ENCODE results near the gene HBQ1. TPM values are rescaled to one million over a fixed set of nuclear protein-coding genes. Genes with fewer than 3 reads are reported as not detected.
"Not testable (repeated sequence)": the region's sequence is repeated elsewhere in the genome, so short reads cannot be mapped to it uniquely, and the experiment has no call there.

The HBQ1 gene
- total RNA-seq, 1 donor from 2014 or later, result not detected

GRCh38 chr16:146646-147045 is 33.6 kb upstream of the HBQ1 start:
- Histone ChIP-seq H3K4me1 (no peaks in the 10 kb centered on the region), H3K36me3 (no peaks in the 10 kb centered on the region), H3K4me3 (no peak overlapping the region), H3K27ac (no peak overlapping the region), H3K27me3 (no peaks in the 10 kb centered on the region), H3K9me3 (no peaks in the 10 kb centered on the region)
- DNase-seq (ENCODE audit: low spot score in 2 of 2), result no peak
- intact Hi-C loops (cut with DNase I), result no loop called here
- no peak for TF ChIP-seq CTCF (IDR thresholded peaks at IDR 0.05)

- intact Hi-C loops (cut with DNase I), result no loop called here
- Histone ChIP-seq H3K4me1 (no peaks in the 10 kb centered on the region), H3K27me3 (no peaks in the 10 kb centered on the region), H3K9me3 (no peaks in the 10 kb centered on the region), H3K4me3 (no peak overlapping the region), H3K36me3 (no peaks in the 10 kb centered on the region), H3K27ac (no peak overlapping the region)
- DNase-seq (ENCODE audit: low spot score in 2 of 2), result no peak
- no peak for TF ChIP-seq CTCF (IDR thresholded peaks at IDR 0.05)
Observed at GRCh38 chr16:149024-149660, 31.1 kb upstream of the HBQ1 start.

DNA sequence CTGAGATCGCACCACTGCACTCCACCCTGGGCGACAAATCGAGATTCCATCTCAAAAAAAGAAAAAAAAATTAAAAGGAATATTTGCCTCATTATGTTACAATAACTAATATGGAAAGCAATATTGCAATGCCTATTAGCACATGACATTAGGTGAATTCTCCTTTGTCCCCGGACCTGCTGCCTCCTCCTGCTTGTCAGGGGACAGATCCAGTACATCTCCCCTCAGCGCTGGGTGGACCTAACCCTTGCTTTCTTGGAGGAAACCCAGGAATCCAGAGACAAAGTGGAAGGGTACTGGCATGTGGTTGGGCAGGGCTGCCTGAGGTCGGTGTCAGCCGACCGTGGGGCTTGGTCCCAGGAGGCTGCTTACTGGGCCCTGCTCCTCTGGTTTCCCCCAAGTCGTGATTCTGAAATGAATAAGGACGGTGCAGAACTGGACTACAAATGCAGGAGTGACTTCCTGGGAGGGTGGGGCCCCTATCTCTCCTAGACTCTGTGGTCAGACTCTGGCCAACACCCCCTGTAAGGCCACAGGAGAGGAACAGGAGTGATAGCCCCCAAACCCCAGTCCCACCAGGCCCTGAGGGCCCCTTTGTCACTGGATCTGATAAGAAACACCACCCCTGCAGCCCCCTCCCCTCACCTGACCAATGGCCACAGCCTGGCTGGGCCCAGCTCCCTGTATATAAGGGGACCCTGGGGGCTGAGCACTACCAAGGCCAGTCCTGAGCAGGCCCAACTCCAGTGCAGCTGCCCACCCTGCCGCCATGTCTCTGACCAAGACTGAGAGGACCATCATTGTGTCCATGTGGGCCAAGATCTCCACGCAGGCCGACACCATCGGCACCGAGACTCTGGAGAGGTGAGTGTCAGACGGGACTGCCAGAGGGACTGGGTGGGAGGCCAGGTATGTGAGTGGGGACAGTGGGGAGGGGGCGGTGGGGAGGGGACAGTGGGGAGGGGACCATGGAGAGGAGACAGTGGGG is 27.8 kb upstream of the HBQ1 start, which contains the start of gene HBZ:
Gene HBZ, plus strand, starts transcription at position 504 of the 988 bp plus-strand sequence. Its CDS starts 266 bp downstream, at position 770.
- Histone ChIP-seq H3K36me3 (no peaks in the 10 kb centered on the region), H3K27me3 (peaks cover 10% of the 10 kb centered on the region), H3K4me1 (peaks cover 4 to 6% of the 10 kb centered on the region in 2 donors), H3K9me3 (no peaks in the 10 kb centered on the region), H3K27ac (no peak within 1 kb of the TSS), H3K4me3 (no peak within 1 kb of the TSS)
- DNase-seq (ENCODE audit: low spot score in 2 of 2), result no peak
- intact Hi-C loops (cut with DNase I), result no loop called here
- TF ChIP-seq CTCF (IDR thresholded peaks at IDR 0.05), result no peak

DNA sequence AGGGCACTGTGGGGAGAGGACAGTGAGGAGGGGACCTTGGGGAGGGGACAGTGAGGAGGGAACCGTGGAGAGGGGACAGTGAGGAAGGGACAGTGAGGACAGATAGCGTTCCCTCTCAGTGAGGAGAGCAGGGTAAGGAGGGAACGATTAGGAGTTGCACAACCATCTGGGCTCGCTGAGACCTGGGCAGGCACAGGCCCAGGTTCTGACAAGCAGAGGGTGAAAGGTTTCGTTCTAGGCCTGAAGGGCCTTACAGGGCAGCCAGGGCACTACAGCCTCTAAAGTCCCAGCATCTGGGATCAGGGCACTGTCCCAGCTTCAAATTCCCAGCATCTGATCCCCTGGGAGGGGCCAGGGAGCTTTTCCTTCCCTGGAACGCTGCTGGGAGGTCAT is 27.1 kb upstream of the HBQ1 start:
- H3K36me3 ChIP-seq; H3K27ac ChIP-seq; DNase-seq (ENCODE audit: low spot score in 2 of 2); H3K9me3 ChIP-seq; H3K27me3 ChIP-seq; H3K4me3 ChIP-seq; H3K4me1 ChIP-seq; intact Hi-C loops (cut with DNase I): not testable (repeated sequence)

GRCh38 chr16:153550-154216 is 26.6 kb upstream of the HBQ1 start:
- H3K4me3 ChIP-seq; H3K27me3 ChIP-seq; DNase-seq (ENCODE audit: low spot score in 2 of 2); H3K4me1 ChIP-seq; H3K9me3 ChIP-seq; H3K36me3 ChIP-seq; H3K27ac ChIP-seq; intact Hi-C loops (cut with DNase I): not testable (repeated sequence)

- Histone ChIP-seq H3K27ac (no peak overlapping the region), H3K27me3 (peaks cover 10% of the 10 kb centered on the region), H3K9me3 (no peaks in the 10 kb centered on the region), H3K4me1 (peaks cover 4 to 6% of the 10 kb centered on the region in 2 donors), H3K36me3 (no peaks in the 10 kb centered on the region), H3K4me3 (peak overlapping the region; percentile 53 to 57)
- intact Hi-C loops (cut with DNase I), result no loop called here
- no peak for DNase-seq (ENCODE audit: low spot score in 2 of 2)
- TF ChIP-seq CTCF (IDR thresholded peaks at IDR 0.05), result no peak
Observed at GRCh38 chr16:154217-155030, 25.8 kb upstream of the HBQ1 start.
